ENCODE results near the gene C1orf74.

DNA sequence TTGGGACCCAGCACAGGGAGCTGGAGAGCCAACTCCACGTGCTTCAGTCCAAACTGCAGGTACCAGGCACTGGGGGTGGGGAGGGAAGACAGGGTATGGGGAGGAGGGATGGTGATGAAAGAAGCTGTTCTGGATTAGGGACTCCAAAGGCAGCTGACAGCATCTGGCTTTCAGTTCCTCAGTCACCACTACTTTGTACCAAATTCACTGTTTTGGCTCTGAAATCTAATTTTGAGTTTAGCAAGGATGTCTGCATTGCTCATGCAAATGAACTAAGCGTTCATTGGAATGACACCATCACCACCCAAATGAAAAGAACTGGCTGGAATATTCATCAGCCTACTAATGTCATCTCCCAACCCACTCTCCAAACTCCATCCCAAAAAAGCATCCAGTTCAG, 8.7 kb downstream of the C1orf74 start:
- TF ChIP-seq, protein P1, sequence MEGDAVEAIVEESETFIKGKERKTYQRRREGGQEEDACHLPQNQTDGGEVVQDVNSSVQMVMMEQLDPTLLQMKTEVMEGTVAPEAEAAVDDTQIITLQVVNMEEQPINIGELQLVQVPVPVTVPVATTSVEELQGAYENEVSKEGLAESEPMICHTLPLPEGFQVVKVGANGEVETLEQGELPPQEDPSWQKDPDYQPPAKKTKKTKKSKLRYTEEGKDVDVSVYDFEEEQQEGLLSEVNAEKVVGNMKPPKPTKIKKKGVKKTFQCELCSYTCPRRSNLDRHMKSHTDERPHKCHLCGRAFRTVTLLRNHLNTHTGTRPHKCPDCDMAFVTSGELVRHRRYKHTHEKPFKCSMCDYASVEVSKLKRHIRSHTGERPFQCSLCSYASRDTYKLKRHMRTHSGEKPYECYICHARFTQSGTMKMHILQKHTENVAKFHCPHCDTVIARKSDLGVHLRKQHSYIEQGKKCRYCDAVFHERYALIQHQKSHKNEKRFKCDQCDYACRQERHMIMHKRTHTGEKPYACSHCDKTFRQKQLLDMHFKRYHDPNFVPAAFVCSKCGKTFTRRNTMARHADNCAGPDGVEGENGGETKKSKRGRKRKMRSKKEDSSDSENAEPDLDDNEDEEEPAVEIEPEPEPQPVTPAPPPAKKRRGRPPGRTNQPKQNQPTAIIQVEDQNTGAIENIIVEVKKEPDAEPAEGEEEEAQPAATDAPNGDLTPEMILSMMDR (IDR thresholded peaks at IDR 0.05) = no peak
- TF ChIP-seq POLR2AphosphoS5 (IDR thresholded peaks at IDR 0.05) = no peak

Data from prostate gland (tissue), 2 donors.